Activated T-helper 1 cell treated with anti-CD3 and anti-CD28 coated beads, Interleukin-2, amount 50 U/mL, for 16 hours (primary cell): Measurements from ENCODE around the gene BARX1.

Experiments
- DNase-seq, 2 donors: peaks; one replicate each; pipeline ENCODE4 v3.0.0-alpha.2; 2020; ENCODE audit warnings: low read depth in 1 of 2, low spot score in 1 of 2

Gene BARX1

DNA sequence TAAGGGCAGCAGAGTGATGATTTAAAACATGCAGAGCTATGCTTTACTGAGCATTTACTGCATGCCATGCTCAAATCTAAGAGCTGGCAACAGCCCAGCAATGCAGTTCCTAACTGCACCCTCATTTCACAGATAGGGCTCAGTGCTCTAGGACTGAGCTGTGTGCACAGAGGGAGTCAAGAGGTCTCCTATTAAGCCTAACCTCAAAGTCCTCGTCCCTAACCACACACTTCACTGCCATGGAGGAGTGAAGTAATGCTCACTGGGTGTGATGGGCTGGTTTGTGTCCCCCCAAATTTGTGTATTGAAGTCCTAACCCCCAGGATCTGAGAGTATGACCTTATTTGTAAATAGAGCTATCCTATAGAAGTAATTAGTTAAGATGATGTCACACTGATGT is 25.9 kb downstream of the BARX1 start:
- no peak for DNase-seq

GRCh38 chr9:93922535-93922934 is 32.6 kb downstream of the BARX1 start:
- no peak for DNase-seq

DNA sequence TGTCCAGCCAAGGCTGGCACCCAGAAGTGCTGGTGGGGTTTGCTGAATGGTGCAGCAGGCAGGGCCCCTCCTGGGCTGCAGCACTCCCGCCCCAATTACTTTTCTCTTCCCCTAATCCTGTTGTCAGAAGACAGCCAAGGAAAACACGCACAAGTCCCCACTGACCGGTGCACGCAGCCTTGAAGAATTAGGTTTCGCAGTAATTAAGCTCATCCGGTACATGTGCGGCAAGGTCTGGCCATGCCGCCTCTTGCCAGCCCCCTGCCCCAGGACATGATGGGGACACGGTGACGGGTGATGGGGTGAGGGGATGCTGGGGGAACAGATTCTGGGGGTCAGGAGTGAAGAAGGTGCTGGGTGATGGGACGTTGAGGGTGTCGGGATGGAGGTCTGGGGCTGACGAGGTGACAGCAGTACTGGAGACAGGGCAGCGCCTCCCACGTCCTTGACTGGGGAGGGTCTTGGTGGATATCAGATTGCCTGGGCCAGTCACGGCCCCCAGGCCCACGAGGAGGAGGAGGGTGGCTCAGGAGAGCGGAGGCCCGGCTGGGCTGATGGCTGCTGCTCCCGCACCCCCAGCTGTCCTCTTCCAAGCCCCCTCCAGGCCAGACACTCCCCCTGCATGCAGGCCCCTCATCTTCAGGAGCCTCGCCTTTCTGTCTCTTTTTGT is 34.9 kb downstream of the BARX1 start:
- no peak for DNase-seq

GRCh38 chr9:93918061-93918460 is 37.1 kb downstream of the BARX1 start:
- no peak for DNase-seq

DNA sequence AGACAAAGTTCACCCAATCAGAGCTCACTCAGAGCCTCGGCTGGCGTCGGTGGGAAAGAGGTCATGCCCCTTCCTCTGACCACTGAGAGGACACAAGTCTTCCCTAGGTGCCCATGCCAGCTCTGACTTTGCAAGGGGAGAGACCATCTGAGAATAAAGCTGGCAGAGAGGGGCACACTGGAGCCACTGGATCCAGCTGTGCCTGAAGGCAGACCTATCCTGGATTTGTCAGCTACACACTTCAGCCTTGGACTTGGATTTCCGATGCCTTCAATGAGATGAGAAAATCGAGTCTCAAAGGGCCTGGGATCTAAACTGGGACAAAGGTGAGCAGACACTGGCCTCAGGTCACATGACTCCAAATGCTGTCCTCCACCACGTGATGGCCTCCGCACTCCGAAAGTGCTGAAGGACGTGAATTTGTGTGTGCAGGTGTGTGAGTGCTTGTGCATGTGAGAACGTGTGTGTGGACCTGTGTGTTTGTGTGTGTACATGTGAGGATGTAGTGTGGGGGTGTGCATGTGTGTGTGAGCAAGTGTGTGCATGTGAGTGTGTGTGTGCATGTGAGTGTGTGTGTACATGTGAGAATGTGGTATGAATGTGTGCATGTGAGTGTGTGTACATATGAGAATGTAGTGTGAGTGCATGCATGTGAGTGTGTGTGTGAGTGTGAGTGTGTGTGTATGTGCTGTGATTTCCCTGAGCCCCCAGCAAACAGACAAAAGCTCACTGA is 37.9 kb downstream of the BARX1 start:
- DNase-seq = no peak

DNA sequence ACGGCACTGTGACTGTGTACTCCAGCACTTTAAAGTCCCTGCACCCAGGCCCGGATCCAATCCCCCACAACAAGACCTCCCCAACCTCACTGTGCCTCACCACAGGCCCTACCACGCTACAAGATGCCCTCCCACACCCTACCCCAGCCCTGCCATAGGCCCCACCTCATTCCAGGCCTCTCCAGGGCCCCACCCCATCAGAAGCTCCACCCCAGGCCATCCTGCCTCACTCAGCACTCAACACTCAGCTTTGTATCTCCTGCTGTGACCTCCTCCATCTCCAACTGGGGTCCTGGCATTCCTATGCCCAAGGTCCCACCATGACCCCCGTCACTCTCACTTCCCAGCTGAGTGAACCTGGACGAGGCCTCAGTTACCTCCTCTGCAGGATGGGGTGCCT is 38.8 kb downstream of the BARX1 start:
- DNase-seq = no peak

DNA sequence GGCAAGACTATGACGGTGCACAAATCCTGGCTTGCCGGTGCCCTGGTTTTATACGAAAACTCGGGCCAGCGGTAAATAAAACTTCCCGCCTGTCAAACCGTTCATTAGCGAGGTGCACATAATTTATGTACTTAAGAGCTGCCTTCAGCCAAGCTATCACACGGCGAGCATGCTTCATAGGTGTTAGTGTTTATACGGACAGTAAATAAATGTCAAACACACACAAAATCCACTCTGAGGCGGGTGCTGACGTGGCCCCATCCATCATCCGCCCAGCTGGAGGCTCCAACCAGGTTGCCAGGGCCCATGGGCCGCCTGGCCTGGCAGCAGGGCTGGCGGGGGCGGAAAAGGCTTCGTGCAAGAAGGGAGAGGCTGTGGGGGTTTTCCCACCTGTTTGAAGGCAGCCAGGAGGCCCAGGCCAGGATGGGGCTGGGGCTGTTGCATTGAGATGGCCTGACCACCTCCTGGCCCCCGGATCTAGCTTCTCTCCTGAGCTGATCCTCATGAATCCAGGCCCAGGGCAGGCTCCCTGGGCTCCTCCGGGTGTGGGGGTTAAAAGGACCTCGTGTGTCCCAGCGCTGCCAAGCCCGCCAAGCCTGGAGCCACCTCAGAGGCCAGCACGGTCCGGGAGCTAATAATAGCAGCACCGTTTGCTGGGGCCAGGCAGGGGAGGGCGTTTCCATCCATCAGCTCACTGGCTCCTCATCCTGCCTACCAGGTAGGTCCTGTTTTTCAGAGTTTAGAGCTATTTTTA is 43.2 kb downstream of the BARX1 start:
- DNase-seq = no peak

DNA sequence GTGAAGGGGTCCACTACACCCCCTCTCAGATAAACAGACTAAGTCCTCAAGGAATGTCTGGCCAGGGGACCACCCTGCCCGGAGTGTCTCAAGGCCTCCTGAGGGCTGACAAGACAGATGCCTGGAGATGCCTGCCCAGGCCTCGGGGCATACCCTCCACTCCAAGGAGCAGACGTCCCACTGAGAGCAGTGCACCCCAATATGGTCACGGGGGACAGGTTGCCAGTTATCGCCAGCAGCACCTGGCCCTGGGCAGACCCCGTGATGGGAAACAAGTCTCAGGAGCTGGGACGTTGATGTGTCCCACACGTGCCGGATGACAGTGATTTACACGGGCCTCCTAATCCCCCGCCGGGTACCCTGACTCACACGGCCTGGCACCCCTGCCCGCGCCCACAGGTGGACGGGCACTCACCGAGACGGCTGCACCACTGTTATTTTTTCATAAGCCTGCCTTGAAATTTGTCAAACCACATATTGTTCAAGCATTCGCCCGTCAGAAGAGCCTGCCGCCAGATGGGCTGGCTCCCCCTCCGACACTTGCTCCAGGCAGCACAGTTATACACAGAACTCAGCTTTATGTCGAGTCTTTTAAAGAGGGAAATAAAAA is 43.9 kb downstream of the BARX1 start:
- DNase-seq = no peak

DNA sequence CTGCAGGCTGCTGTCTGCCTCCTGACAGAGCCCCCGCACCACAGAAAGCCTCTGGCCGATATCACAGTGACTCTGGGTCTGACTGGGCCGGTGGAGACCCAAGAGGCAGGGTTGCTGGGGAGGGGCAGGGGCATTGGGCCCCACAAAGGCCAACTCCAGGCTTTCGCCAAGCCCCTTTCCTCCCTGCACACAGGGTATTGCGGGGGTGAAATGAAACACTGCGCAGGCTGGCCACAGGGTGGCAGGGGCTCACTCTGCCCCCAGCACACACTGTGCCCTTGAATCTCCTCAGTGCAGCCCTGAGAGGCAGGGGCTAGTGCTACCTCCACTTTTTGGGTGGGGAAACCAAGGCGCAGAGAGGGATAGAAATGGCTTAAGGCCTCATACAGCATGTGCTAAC is 44.6 kb downstream of the BARX1 start:
- DNase-seq = no peak

DNA sequence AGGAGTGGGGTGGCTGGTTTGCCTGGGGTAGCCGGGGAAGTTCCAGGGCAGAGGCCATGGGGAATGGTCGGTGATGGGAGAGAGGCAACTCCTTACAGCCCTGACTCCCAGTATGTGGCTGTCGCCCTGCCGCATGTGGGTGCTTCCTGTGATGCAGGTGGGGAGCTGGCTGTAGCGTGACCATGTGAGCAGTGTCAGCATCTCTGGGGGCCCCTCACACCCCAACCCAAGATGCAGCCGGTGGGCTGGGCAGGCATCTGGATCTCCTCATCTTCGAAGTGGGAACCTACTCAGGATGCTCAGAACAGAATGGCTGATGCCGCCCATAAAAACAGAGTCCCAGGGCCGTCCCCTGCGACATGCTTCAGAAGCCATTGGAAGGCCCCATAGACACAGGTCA is 45.0 kb downstream of the BARX1 start:
- DNase-seq = no peak

- no peak for DNase-seq
These were observed 45.9 kb downstream of the BARX1 start for GRCh38 chr9:93909242-93909616.

DNA sequence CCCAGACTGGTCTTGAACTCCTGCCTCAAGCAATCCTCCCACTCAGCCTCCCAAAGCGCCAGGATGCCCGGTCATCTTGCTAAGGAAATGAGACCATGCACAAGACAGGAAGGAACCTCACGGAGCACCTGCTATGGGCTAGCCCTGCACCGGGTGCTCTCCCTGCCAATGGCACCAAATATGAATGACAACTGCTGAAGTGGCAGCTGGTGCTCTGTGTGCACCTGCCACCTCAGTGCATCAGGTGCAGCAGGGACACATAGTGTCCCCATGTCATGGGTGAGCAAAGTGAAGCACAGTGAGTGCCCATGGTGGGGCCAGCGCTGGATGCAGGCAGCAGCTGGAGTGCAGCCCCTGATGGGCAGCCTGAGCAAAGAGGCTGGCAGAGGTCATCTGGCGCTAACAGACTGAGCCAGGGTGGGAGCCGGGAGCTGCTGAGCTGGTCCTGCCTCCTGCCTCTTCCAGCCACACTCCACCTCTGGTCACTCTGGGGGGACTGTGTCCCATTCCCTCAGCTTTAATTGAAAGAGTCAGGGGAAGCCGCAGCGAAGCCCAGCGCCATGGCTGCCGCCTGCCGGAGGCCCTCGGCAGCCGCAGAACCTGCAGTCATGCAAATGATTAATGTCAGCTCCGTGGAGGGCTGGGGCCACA is 46.4 kb downstream of the BARX1 start:
- no peak for DNase-seq

- DNase-seq = no peak
These were observed 47.5 kb downstream of the BARX1 start for GRCh38 chr9:93907551-93908199.

GRCh38 chr9:93906195-93906880 is 48.8 kb downstream of the BARX1 start:
- no peak for DNase-seq

- no peak for DNase-seq
These were observed 49.6 kb downstream of the BARX1 start for GRCh38 chr9:93905473-93906133.

DNA sequence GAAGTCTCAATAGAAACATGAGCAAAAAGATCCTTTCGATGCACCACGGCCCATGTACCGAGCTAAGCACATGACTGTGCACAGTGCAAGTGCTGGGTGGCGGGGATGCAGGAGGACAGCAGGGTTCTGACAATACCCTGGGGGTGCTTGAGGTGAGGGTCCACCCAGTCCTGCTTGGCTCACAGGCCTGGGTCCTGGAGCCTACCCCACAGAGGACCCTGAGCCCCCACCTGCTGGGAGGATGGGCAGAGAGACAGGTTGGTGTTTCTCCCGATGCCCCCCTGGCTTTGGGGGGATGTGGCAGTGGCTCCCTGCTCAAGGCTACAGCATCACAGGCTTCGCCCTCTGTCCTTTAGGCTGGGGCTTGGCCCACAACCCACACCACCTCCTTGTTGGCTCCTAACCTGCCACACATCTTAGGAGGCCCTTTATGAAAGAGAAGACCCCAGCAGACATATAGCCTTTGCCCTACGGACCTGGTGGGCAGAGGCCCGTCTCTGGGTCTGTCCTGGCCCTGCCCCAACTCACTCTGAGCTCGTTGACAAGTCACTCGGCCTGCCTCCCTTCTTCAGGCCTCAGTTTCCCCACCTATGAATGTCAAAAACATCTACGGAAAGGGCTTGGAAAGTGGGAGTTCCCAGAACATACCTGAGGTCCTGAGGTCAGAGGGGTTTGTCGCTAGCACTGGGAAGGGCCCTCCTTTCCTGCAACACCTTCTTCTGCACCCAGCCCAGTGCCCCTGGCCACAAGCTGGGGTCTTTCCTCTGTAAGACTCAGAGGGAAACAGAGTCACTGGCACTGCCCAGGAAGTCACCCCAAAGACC is 50.3 kb downstream of the BARX1 start:
- DNase-seq = no peak

GRCh38 chr9:93903886-93904648 is 51.1 kb downstream of the BARX1 start:
- no peak for DNase-seq
